Lung (tissue), 12 donors: ENCODE data around the gene PSME2. TPM values are rescaled to one million over a fixed set of nuclear protein-coding genes. Genes with fewer than 3 reads are reported as not detected.

Experiments used
- ATAC-seq: fragments of 200-7000 bp; cut with Tn5 transposase; one replicate; pipeline ENCODE4 v1.9.1; 2020; ENCODE audit warnings: moderate number of reproducible peaks; ENCODE audit not compliant: insufficient read depth, low FRiP score
- DNase-seq, 3 donors: peaks; one replicate each; pipeline ENCODE4 v3.0.0-alpha.2; 2013 to 2017
- H3K27ac ChIP-seq, 2 donors: one replicate each; pipeline ENCODE4 v1.5.1; 2013; ENCODE audit warnings: mild to moderate bottlenecking in 2 of 2, moderate library complexity in 2 of 2, control low read depth in 1 of 2, inconsistent platforms in 1 of 2, low read depth in 1 of 2, low read length in 1 of 2
- H3K27me3 ChIP-seq, 3 donors: one replicate each; pipeline ENCODE4 v1.5.1; 2013; ENCODE audit warnings: low read length in 2 of 3; ENCODE audit not compliant: control insufficient read depth in 3 of 3, insufficient read depth in 3 of 3
- H3K36me3 ChIP-seq, 4 donors: one replicate each; pipeline ENCODE4 v1.5.1; 2013; ENCODE audit warnings: low read length in 4 of 4, mild to moderate bottlenecking in 1 of 4, moderate library complexity in 1 of 4; ENCODE audit not compliant: control insufficient read depth in 4 of 4, insufficient read depth in 4 of 4
- H3K4me1 ChIP-seq, 5 donors: one replicate each; pipeline ENCODE4 v1.5.1; 2013; ENCODE audit warnings: low read length in 5 of 5, mild to moderate bottlenecking in 2 of 5, moderate library complexity in 1 of 5; ENCODE audit not compliant: control insufficient read depth in 5 of 5, insufficient read depth in 5 of 5
- H3K4me3 ChIP-seq: one replicate; pipeline ENCODE4 v1.5.1; 2013; ENCODE audit warnings: mild to moderate bottlenecking, control low read depth, moderate library complexity
- H3K9ac ChIP-seq, 2 donors: one replicate each; pipeline ENCODE4 v1.5.1; 2013; ENCODE audit warnings: low read length in 2 of 2, control low read depth in 1 of 2; ENCODE audit not compliant: insufficient read depth in 1 of 2
- H3K9me3 ChIP-seq, 4 donors: one replicate each; pipeline ENCODE4 v1.5.1; 2013; ENCODE audit warnings: low read length in 3 of 4, mild to moderate bottlenecking in 1 of 4, moderate library complexity in 1 of 4; ENCODE audit not compliant: control insufficient read depth in 4 of 4, insufficient read depth in 3 of 4
- WGBS, 2 donors: extraction: QIAGEN DNeasy Blood & Tissue Kit; methylation state at CpG; one replicate each; pipeline ENCODE4 v1.1.7; 2013; 5-methylcytosine and 5-hydroxymethylcytosine counted together
- polyA plus RNA-seq, 2 donors: library from polyadenylated mRNA; stranded (reverse); fragments of 200-250 nt; gene quantifications; one replicate each; pipeline ENCODE4 v1.2.1, GENCODE V29; 2013
- total RNA-seq, 2 donors: library from RNA; depleted of rRNA in 1 of 2; stranded (reverse); fragments of >200 nt in 1 of 2; gene quantifications; one replicate each; pipeline ENCODE4 v1.2.1, GENCODE V29; 2014 to 2021
- TF ChIP-seq, protein P1 (sequence below): IDR thresholded peaks from 2 replicates; pipeline ENCODE4 v1.5.1; 2012; ENCODE audit warnings: mild to moderate bottlenecking; ENCODE audit errors: control extremely low read depth, extremely low read depth
- donor health status: control.
- donor health status: control.
- donor health status: Bipolar disorder and iron deficiency.
- donor health status: healthy.
- donor health status: DM: yes; HTN: yes; CAD: no.

PSME2 gene
- total and polyA plus RNA-seq, 4 donors: 89.1 to 328 (median 230) TPM

DNA sequence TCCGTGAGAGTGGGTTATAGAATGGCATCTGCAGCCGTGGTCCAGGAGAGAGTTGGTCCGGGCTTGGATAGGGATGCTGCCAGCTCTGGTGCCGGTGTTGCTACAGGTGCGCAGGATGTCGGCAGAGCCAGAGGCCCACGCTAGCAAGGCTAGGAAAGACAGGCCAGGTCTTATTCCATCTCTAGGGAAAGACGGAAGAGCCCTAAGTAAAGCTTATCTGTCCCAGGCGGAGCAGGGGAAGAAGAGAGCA lies 10.9 kb downstream of the PSME2 start:
- ATAC-seq: no peak
- WGBS, 2 donors: 8 to 12% methylated on average over 9 of the region's 9 CpGs

DNA sequence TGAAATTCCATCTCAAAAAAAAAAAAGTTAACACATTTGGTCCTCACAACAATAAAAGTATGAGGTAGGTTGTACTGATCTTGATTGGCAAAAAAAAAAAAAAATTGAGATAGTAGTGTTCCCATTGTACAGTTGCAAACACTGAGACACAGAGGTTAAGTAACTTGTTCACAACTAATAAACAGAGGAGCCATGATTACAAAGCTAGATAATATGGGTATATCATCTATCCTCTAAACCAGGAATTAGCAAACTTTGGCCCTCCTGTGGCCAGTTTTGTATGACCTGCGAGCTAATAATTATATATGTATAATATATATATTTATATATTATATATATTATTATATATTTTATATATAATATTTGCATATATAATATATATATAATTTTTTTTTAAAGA lies 12.7 kb downstream of the PSME2 start:
- H3K27me3 ChIP-seq: no peaks in the 10 kb centered on the region
- no peak overlapping the region for H3K27ac ChIP-seq
- peaks cover 0 to 15% (median 8%) of the 10 kb centered on the region in 4 donors for H3K36me3 ChIP-seq
- peaks cover 0 to 18% (median 7%) of the 10 kb centered on the region in 5 donors for H3K4me1 ChIP-seq
- ATAC-seq (no peak), DNase-seq (no peak)
- H3K9me3 ChIP-seq: no peaks in the 10 kb centered on the region
- H3K9ac ChIP-seq: no peak overlapping the region
- TF ChIP-seq, protein P1, sequence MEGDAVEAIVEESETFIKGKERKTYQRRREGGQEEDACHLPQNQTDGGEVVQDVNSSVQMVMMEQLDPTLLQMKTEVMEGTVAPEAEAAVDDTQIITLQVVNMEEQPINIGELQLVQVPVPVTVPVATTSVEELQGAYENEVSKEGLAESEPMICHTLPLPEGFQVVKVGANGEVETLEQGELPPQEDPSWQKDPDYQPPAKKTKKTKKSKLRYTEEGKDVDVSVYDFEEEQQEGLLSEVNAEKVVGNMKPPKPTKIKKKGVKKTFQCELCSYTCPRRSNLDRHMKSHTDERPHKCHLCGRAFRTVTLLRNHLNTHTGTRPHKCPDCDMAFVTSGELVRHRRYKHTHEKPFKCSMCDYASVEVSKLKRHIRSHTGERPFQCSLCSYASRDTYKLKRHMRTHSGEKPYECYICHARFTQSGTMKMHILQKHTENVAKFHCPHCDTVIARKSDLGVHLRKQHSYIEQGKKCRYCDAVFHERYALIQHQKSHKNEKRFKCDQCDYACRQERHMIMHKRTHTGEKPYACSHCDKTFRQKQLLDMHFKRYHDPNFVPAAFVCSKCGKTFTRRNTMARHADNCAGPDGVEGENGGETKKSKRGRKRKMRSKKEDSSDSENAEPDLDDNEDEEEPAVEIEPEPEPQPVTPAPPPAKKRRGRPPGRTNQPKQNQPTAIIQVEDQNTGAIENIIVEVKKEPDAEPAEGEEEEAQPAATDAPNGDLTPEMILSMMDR: no peak
- no peak overlapping the region for H3K4me3 ChIP-seq
- 89 to 91% methylated on average over 1 of the region's 1 CpG for WGBS, 2 donors

More for the DNA sequence above, 10.9 kb downstream of the PSME2 start:
- Histone ChIP-seq H3K9ac (no peak overlapping the region), H3K4me1 (peaks cover 0 to 24% (median 7%) of the 10 kb centered on the region in 5 donors), H3K36me3 (peaks cover 0 to 20% (median 12%) of the 10 kb centered on the region in 4 donors), H3K27me3 (no peaks in the 10 kb centered on the region), H3K4me3 (peak overlapping the region; percentile 44), H3K9me3 (no peaks in the 10 kb centered on the region), H3K27ac (peak overlapping the region; percentile 78 to 90)
- no peak for DNase-seq
- TF ChIP-seq, protein P1: no peak

DNA sequence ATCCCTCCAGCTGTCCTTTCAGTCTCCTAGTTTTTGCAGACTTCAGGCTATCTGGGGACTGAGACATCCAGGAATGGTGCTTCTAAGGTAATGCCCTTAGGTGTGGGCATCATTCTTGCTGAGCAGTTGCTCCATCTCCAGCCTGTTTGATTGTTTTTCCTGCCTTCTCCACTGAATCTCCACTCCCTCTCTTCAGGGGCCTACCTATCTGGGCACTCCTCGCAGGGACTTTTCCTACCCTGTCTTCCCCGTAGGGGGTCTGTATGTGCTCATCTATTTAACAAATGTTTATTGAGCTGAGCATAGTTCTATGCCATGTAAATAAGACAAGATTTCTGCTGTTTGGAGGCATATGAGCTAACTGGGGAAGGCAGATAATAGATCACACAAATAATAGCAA lies 13.4 kb downstream of the PSME2 start:
- H3K9ac ChIP-seq: no peak overlapping the region

More for the DNA sequence above, 13.4 kb downstream of the PSME2 start:
- TF ChIP-seq, protein P1: no peak
- no peaks in the 10 kb centered on the region for H3K9me3 ChIP-seq
- DNase-seq (no peak), ATAC-seq (no peak)
- peak overlapping the region in 1 of 2 donors; percentile 93 for H3K27ac ChIP-seq
- peaks cover 0 to 18% (median 7%) of the 10 kb centered on the region in 5 donors for H3K4me1 ChIP-seq
- WGBS, 2 donors: 93 to 95% methylated on average over 2 of the region's 2 CpGs
- no peaks in the 10 kb centered on the region for H3K27me3 ChIP-seq
- H3K36me3 ChIP-seq: peaks cover 0 to 8% (median 5%) of the 10 kb centered on the region in 4 donors
- H3K4me3 ChIP-seq: no peak overlapping the region
